HG03196 (cell line): ENCODE data around the gene TMEM43.
A peak's percentile ranks its signal among the peaks of the same experiment; 100 is the strongest.
"Not testable (repeated sequence)": the region's sequence is repeated elsewhere in the genome, so short reads cannot be mapped to it uniquely, and the experiment has no call there.

Source experiments
- ATAC-seq: cut with Tn5 transposase; IDR thresholded peaks from one replicate; pipeline ENCODE4 v1.9.1; 2021; ENCODE audit not compliant: unreplicated experiment

TMEM43 gene

GRCh38 chr3:14124615-14125192 lies at the start of gene TMEM43, which contains the start of gene CHCHD4:
TSS of gene TMEM43 (plus strand) at chr3:14125052. CDS start at chr3:14125194, 142 bp downstream.
TSS of gene CHCHD4 (minus strand) at chr3:14124870. CDS start at chr3:14124676, 194 bp downstream.
- peak; percentile 91 for ATAC-seq

GRCh38 chr3:14075233-14075632 lies 49.6 kb upstream of the TMEM43 start:
- not testable (repeated sequence) for ATAC-seq

- no peak for ATAC-seq
Measured at GRCh38 chr3:14077310-14077709, 47.5 kb upstream of the TMEM43 start.

- ATAC-seq, result no peak
Measured at GRCh38 chr3:14082108-14082657, 42.7 kb upstream of the TMEM43 start.

- ATAC-seq, result not testable (repeated sequence)
Measured at GRCh38 chr3:14087461-14087860, 37.4 kb upstream of the TMEM43 start.

- ATAC-seq, result not testable (repeated sequence)
Measured at GRCh38 chr3:14091959-14092358, 32.9 kb upstream of the TMEM43 start.

GRCh38 chr3:14092464-14092863 lies 32.4 kb upstream of the TMEM43 start:
- ATAC-seq, result no peak

GRCh38 chr3:14093831-14094230 lies 31.0 kb upstream of the TMEM43 start:
- no peak for ATAC-seq

- ATAC-seq, result no peak
Measured at GRCh38 chr3:14096742-14097141, 28.1 kb upstream of the TMEM43 start.

- no peak for ATAC-seq
Measured at GRCh38 chr3:14097616-14098391, 27.0 kb upstream of the TMEM43 start.

- not testable (repeated sequence) for ATAC-seq
Measured at GRCh38 chr3:14109821-14110220, 15.0 kb upstream of the TMEM43 start.

GRCh38 chr3:14110699-14111098 lies 14.2 kb upstream of the TMEM43 start:
- ATAC-seq, result no peak

- no peak for ATAC-seq
Measured at GRCh38 chr3:14113965-14114635, 10.8 kb upstream of the TMEM43 start.

GRCh38 chr3:14117468-14118399 lies 7.1 kb upstream of the TMEM43 start:
- no peak for ATAC-seq

- ATAC-seq, result no peak
Measured at GRCh38 chr3:14118400-14119381, 6.2 kb upstream of the TMEM43 start.

- ATAC-seq, result no peak
Measured at GRCh38 chr3:14119651-14120050, 5.2 kb upstream of the TMEM43 start.

GRCh38 chr3:14120111-14120920 lies 4.5 kb upstream of the TMEM43 start:
- ATAC-seq, result no peak

GRCh38 chr3:14120921-14121448 lies 3.9 kb upstream of the TMEM43 start:
- not testable (repeated sequence) for ATAC-seq
